Measurements from ENCODE around the gene AAR2. TPM values are rescaled to one million over a fixed set of nuclear protein-coding genes. Genes with fewer than 3 reads are reported as not detected.

AAR2 gene
- total RNA-seq, 1 donor from 2014 or later, result 24.6 TPM

GRCh38 chr20:36261389-36262105 lies 25.3 kb downstream of the AAR2 start:
- DNase-seq (ENCODE audit: low spot score), result no peak
- no peak overlapping the region for H3K4me3 Mint-ChIP-seq (ENCODE audit: unreplicated experiment)
- no peak for TF ChIP-seq CTCF (IDR thresholded peaks at IDR 0.05)
- no peaks in the 10 kb centered on the region for H3K4me1 Mint-ChIP-seq (ENCODE audit: low read depth)
- H3K36me3 Mint-ChIP-seq (ENCODE audit: low read depth), result peaks cover 2% of the 10 kb centered on the region
- H3K27me3 Mint-ChIP-seq (ENCODE audit: low read depth), result no peaks in the 10 kb centered on the region
- no peaks in the 10 kb centered on the region for H3K9me3 Mint-ChIP-seq (ENCODE audit: low read depth)
- H3K27ac Mint-ChIP-seq (ENCODE audit: unreplicated experiment), result no peak overlapping the region

- Mint-ChIP-seq H3K4me3 (ENCODE audit: unreplicated experiment) (no peak overlapping the region), H3K27ac (ENCODE audit: unreplicated experiment) (no peak overlapping the region), H3K27me3 (ENCODE audit: low read depth) (no peaks in the 10 kb centered on the region), H3K9me3 (ENCODE audit: low read depth) (no peaks in the 10 kb centered on the region), H3K4me1 (ENCODE audit: low read depth) (no peaks in the 10 kb centered on the region), H3K36me3 (ENCODE audit: low read depth) (no peaks in the 10 kb centered on the region)
- no peak for DNase-seq (ENCODE audit: low spot score)
- TF ChIP-seq CTCF (IDR thresholded peaks at IDR 0.05), result no peak
Measured at GRCh38 chr20:36262440-36262839, 26.2 kb downstream of the AAR2 start.

GRCh38 chr20:36264426-36265246 lies 28.4 kb downstream of the AAR2 start:
- Mint-ChIP-seq H3K4me1 (ENCODE audit: low read depth) (peaks cover 4% of the 10 kb centered on the region), H3K27me3 (ENCODE audit: low read depth) (no peaks in the 10 kb centered on the region), H3K4me3 (ENCODE audit: unreplicated experiment) (no peak overlapping the region), H3K36me3 (ENCODE audit: low read depth) (no peaks in the 10 kb centered on the region), H3K9me3 (ENCODE audit: low read depth) (no peaks in the 10 kb centered on the region), H3K27ac (ENCODE audit: unreplicated experiment) (no peak overlapping the region)
- TF ChIP-seq CTCF (IDR thresholded peaks at IDR 0.05), result no peak
- DNase-seq (ENCODE audit: low spot score), result no peak

GRCh38 chr20:36266189-36266588 lies 29.9 kb downstream of the AAR2 start:
- Mint-ChIP-seq H3K27ac (ENCODE audit: unreplicated experiment) (no peak overlapping the region), H3K27me3 (ENCODE audit: low read depth) (no peaks in the 10 kb centered on the region), H3K4me1 (ENCODE audit: low read depth) (peaks cover 4% of the 10 kb centered on the region), H3K9me3 (ENCODE audit: low read depth) (no peaks in the 10 kb centered on the region), H3K4me3 (ENCODE audit: unreplicated experiment) (no peak overlapping the region), H3K36me3 (ENCODE audit: low read depth) (no peaks in the 10 kb centered on the region)
- no peak for DNase-seq (ENCODE audit: low spot score)
- TF ChIP-seq CTCF (IDR thresholded peaks at IDR 0.05), result no peak

GRCh38 chr20:36267605-36268381 lies 31.5 kb downstream of the AAR2 start:
- Mint-ChIP-seq H3K36me3 (ENCODE audit: low read depth) (no peaks in the 10 kb centered on the region), H3K9me3 (ENCODE audit: low read depth) (no peaks in the 10 kb centered on the region), H3K4me1 (ENCODE audit: low read depth) (peaks cover 4% of the 10 kb centered on the region), H3K27me3 (ENCODE audit: low read depth) (no peaks in the 10 kb centered on the region), H3K4me3 (ENCODE audit: unreplicated experiment) (no peak overlapping the region), H3K27ac (ENCODE audit: unreplicated experiment) (no peak overlapping the region)
- no peak for TF ChIP-seq CTCF (IDR thresholded peaks at IDR 0.05)
- no peak for DNase-seq (ENCODE audit: low spot score)

Measured in chondrocyte (in vitro differentiated cells).